K562 (cell line): Measurements from ENCODE around the gene CDH16. TPM values are rescaled to one million over a fixed set of nuclear protein-coding genes. Genes with fewer than 3 reads are reported as not detected.
A peak's percentile ranks its signal among the peaks of the same experiment; 100 is the strongest.

Source experiments
- ATAC-seq: fragments of 200-7000 bp; cut with Tn5 transposase; 3 replicates; pipeline ENCODE4 v1.9.1; 2020; ENCODE audit warnings: moderate library complexity
- BruUV-seq: library from RNA; stranded (reverse); fragments of 400-500 nt; replicated peaks from 2 replicates; lab custom pipeline; 2021; lab: Mats Ljungman, UMichigan
- CTCF ChIA-PET: fragments of 300-600 bp; formaldehyde crosslinking; extraction: SDS; loops from one replicate; lab custom pipeline; 2021; ENCODE audit warnings: low intra/inter-chr PET ratio; lab: Yijun Ruan, JAX
- POLR2A ChIA-PET: fragments of 300-600, 350-650 bp; sonication (Branson Sonifier 250); formaldehyde crosslinking; extraction: SDS; loops from one replicate; lab custom pipeline; 2021; ENCODE audit warnings: antibody characterized with exemption, inconsistent platforms; lab: Yijun Ruan, JAX
- DNase-seq, 4 experiments: peaks; one replicate each; pipeline versions ENCODE4 v3.0.0 to v3.0.0-alpha.2; 2011 to 2018; ENCODE audit warnings: low spot score in 3 of 4, mixed read lengths in 3 of 4; ENCODE audit errors: extremely low read depth in 1 of 4
- FAIRE-seq: peaks from 2 replicates; lab custom pipeline; 2011; peaks lifted over from hg19 to GRCh38; lab: Jason Lieb, UNC
- H2AFZ ChIP-seq: 2 replicates; pipeline ENCODE4 v1.6.0; 2011; ENCODE audit warnings: low read depth, low read length, control low read depth, inconsistent platforms
- H3K27ac ChIP-seq: fragments of 200-600 bp; 3 replicates; pipeline ENCODE4 v1.8.0; 2011; ENCODE audit warnings: low read depth, mild to moderate bottlenecking, control low read depth, inconsistent platforms, low read length, moderate library complexity, mixed read lengths; ENCODE audit errors: extremely low read depth
- H3K27me3 ChIP-seq, 2 experiments: fragments of 300-600 bp in 1 of 2; 2 replicates in 1 of 2; 3 replicates in 1 of 2; pipeline versions ENCODE4 v1.6.0 to v1.8.0; 2011; ENCODE audit warnings: inconsistent platforms in 2 of 2, low read length in 2 of 2, mild to moderate bottlenecking in 1 of 2, mixed read lengths in 1 of 2, moderate library complexity in 1 of 2; ENCODE audit not compliant: control insufficient read depth in 2 of 2, insufficient read depth in 2 of 2
- H3K36me3 ChIP-seq: fragments of 300-600 bp; 3 replicates; pipeline ENCODE4 v1.8.0; 2011; ENCODE audit warnings: mild to moderate bottlenecking, low read length, inconsistent platforms; ENCODE audit not compliant: control insufficient read depth, insufficient read depth
- H3K4me1 ChIP-seq, 2 experiments: fragments of 200-600 bp in 1 of 2; replicated peaks in 1 of 2; 2 replicates in 1 of 2; 3 replicates in 1 of 2; pipeline versions ENCODE4 v1.5.1 to v1.8.0; 2011; ENCODE audit warnings: inconsistent platforms in 2 of 2, low read length in 2 of 2, mild to moderate bottlenecking in 1 of 2, mixed read lengths in 1 of 2, moderate library complexity in 1 of 2; ENCODE audit not compliant: control insufficient read depth in 2 of 2, insufficient read depth in 2 of 2
- H3K4me2 ChIP-seq: 2 replicates; pipeline ENCODE4 v1.6.1; 2011; ENCODE audit warnings: low read length, control low read depth, inconsistent platforms, mixed read lengths; ENCODE audit not compliant: insufficient read depth
- H3K4me3 ChIP-seq: fragments of 200-600 bp; sonication (generic), shearing (Covaris generic); 2 replicates; pipeline ENCODE4 v1.5.1; 2016; ENCODE audit warnings: control low read depth, inconsistent platforms
- H3K79me2 ChIP-seq: fragments of 200-600 bp; 3 replicates; pipeline ENCODE4 v1.8.0; 2011; ENCODE audit warnings: low read length, inconsistent platforms; ENCODE audit not compliant: control insufficient read depth, insufficient read depth
- H3K9ac ChIP-seq, 2 experiments: 2 replicates each; pipeline versions ENCODE4 v1.6.0 to v1.6.1; 2011; ENCODE audit warnings: low read depth in 2 of 2, low read length in 2 of 2, control low read depth in 1 of 2, inconsistent platforms in 1 of 2, mild to moderate bottlenecking in 1 of 2, mixed read lengths in 1 of 2; ENCODE audit not compliant: insufficient read depth in 1 of 2
- H3K9me1 ChIP-seq: one replicate; pipeline ENCODE4 v1.6.0; 2011; ENCODE audit warnings: inconsistent platforms, mild to moderate bottlenecking, low read length, moderate library complexity; ENCODE audit not compliant: control insufficient read depth, insufficient read depth
- H3K9me3 ChIP-seq: replicated peaks from 2 replicates; pipeline ENCODE4 v1.5.1; 2011; ENCODE audit warnings: low read depth, low read length, inconsistent platforms; ENCODE audit not compliant: control insufficient read depth, insufficient read depth
- H4K20me1 ChIP-seq: replicated peaks from 2 replicates; pipeline ENCODE4 v1.6.1; 2011; ENCODE audit warnings: low read length, inconsistent platforms, mixed read lengths; ENCODE audit not compliant: control insufficient read depth, insufficient read depth
- CHD1 ChIP-seq: fragments of 200-600 bp; sonication (generic); IDR thresholded peaks from one replicate; pipeline ENCODE4 v1.6.1; 2012; ENCODE audit warnings: mild to moderate bottlenecking, moderate library complexity, low read length, inconsistent platforms
- GABPB1 ChIP-seq: sonication (generic); formaldehyde crosslinking; IDR thresholded peaks from 2 replicates; pipeline ENCODE4 v1.8.0; 2022; ENCODE audit warnings: mild to moderate bottlenecking, missing genetic modification reagents
- GATA2 ChIP-seq: sonication (generic); formaldehyde crosslinking; IDR thresholded peaks from 2 replicates; pipeline ENCODE4 v1.4.0; 2020; ENCODE audit warnings: mild to moderate bottlenecking, missing genetic modification reagents
- PTRF ChIP-seq: fragments of 450-650 bp; IDR thresholded peaks from 2 replicates; pipeline ENCODE4 v1.6.1; 2016; ENCODE audit warnings: mild to moderate bottlenecking, missing genetic modification characterization, missing compliant biosample characterization
- RFX1 ChIP-seq: fragments of 450-650 bp; IDR thresholded peaks from 2 replicates; pipeline ENCODE4 v1.6.1; 2016; ENCODE audit warnings: mild to moderate bottlenecking, moderate library complexity
- SUPT5H ChIP-seq: fragments of 450-650 bp; IDR thresholded peaks from 2 replicates; pipeline ENCODE4 v1.6.1; 2016
- ZC3H4 ChIP-seq: sonication (generic); formaldehyde crosslinking; IDR thresholded peaks from 2 replicates; pipeline ENCODE4 v1.9.0; 2021; ENCODE audit warnings: missing genetic modification reagents, borderline replicate concordance
- ZNF174 ChIP-seq: fragments of 250-450 bp; sonication (Bioruptor Pico); IDR thresholded peaks from 2 replicates; pipeline ENCODE4 v1.4.0; 2020; ENCODE audit warnings: mild to moderate bottlenecking
- ZNF175 ChIP-seq: fragments of 200-800 bp; sonication (Bioruptor generic); IDR thresholded peaks from 2 replicates; pipeline ENCODE4 v1.6.1; 2016; ENCODE audit warnings: low read depth, mild to moderate bottlenecking, missing genetic modification characterization, missing compliant biosample characterization
- ZNF785 ChIP-seq: fragments of 250-450 bp; sonication (Bioruptor Pico); IDR thresholded peaks from 2 replicates; pipeline ENCODE4 v1.4.0; 2020; ENCODE audit warnings: mild to moderate bottlenecking
- WGBS: fragments of 100-300 bp; shearing (Covaris generic); methylation state at CpG from one replicate; pipeline ENCODE4 v1.1.6; 2016; ENCODE audit warnings: low coverage, mixed read lengths; ENCODE audit not compliant: insufficient coverage; ENCODE audit errors: missing lambda C conversion rate; 5-methylcytosine and 5-hydroxymethylcytosine counted together
- in situ Hi-C: fragments of 300-500 bp; cut with MboI; formaldehyde crosslinking; loops from 4 replicates; pipeline ENCODE4 v1.15.0; 2018; ENCODE audit warnings: inconsistent platforms, mixed read lengths
- intact Hi-C: fragments of 100-400 bp; cut with micrococcal nuclease; formaldehyde crosslinking; loops from 2 replicates; pipeline ENCODE4 v1.14.2; 2022
- polyA plus RNA-seq, 8 experiments: library from polyadenylated mRNA; depleted of rRNA in 4 of 8; stranded (reverse) in 5 of 8; unstranded in 3 of 8; fragments of >200 nt; fragmentation: Nextera tagmentation in 2 of 8; fragmentation: Illumina TruSeq in 1 of 8; extraction: Ambion mirVana in 2 of 8; extraction: Trizol in 1 of 8; gene quantifications; 2 replicates each; pipeline versions ENCODE4 v1.2.1 to v1.2.3, GENCODE V29; 2011 to 2014; ENCODE audit warnings: inconsistent platforms in 1 of 8, missing spikeins in 1 of 8
- total RNA-seq, 7 experiments: library from RNA; depleted of rRNA in 6 of 7; stranded (reverse); fragments of >200 nt in 6 of 7; fragmentation: Illumina TruSeq in 2 of 7; extraction: Trizol in 2 of 7; gene quantifications; 2 replicates each; pipeline versions ENCODE4 v1.2.1 to v1.2.3, GENCODE V29; 2011 to 2021; ENCODE audit warnings: low replicate concordance in 1 of 7
- TF ChIP-seq, protein P1 (sequence below): sonication (generic); formaldehyde crosslinking; IDR thresholded peaks from 2 replicates; pipeline ENCODE4 v1.8.0; 2022; ENCODE audit warnings: mild to moderate bottlenecking, low read depth, missing genetic modification reagents
- TF ChIP-seq, protein P2 (sequence below): IDR thresholded peaks from 2 replicates; pipeline ENCODE4 v1.6.1; 2011; ENCODE audit warnings: borderline replicate concordance, low read depth, mild to moderate bottlenecking, moderate library complexity, low read length; ENCODE audit not compliant: insufficient read depth, poor library complexity, severe bottlenecking

The CDH16 gene
- total and polyA plus RNA-seq, 9 of the 15 experiments (the other 6 are each of a cell fraction or from before 2014, with no cell fraction given), result not detected

DNA sequence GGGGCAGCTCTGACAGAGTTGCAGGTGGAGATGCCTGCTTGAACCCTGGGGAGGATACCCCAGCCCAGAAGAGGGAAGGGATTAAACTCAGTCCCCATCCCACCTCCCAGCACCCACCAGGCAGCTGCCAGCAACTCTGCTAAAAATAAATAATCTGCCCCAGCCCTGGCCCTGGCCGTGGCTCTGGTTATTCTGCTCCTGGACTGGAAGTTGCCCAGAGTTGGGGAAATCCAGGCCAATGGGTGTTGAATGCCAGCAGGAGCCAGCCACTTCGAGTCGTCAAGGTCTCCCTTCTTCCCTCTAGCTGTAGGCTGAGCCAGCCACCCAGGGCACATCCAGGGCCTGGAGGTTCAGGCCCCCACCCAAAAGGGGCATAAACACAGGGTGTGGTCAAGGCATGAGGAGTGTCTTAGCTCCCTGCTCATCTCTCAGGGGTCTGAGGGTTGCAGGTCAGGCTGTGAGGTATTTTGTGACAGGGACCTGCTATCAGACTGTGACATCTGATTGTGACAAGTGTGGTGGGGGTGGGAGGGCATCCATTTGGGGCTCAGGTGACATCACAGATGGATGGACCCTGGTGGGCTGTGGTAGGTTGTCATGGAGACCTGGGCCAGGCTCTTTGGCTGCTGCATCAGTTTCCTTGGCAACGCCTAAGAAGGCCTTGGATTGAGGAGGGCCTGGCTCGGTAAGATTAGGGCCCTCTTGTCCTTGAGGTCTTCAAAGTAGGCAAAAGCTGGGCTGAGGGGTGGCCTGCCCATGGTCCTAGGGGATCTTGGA is 7.7 kb upstream of the CDH16 start:
- POLR2A ChIA-PET, result interaction anchor here (0.9 to 3.0 kb wide), 3 partner anchors 16 to 36 kb away, joined by 3 to 10 read pairs (median 3); no protein-coding TSS in a partner anchor
- Histone ChIP-seq H2AFZ (no peak overlapping the region), H3K79me2 (no peaks in the 10 kb centered on the region), H3K4me3 (no peak overlapping the region), H4K20me1 (no peaks in the 10 kb centered on the region; the same call in 1 of the 2 replicates), H3K27me3 (peaks cover 4 to 34% of the 10 kb centered on the region in 2 experiments; a peak in 2 of 5 replicates), H3K9me3 (no peaks in the 10 kb centered on the region), H3K4me2 (no peak overlapping the region), H3K9ac (peak overlapping the region in 1 of 2 experiments; percentile 13; a peak in 1 of 4 replicates), H3K9me1 (no peaks in the 10 kb centered on the region), H3K4me1 (peaks cover 0 to 31% of the 10 kb centered on the region in 2 experiments; a peak in 3 of 5 replicates), H3K27ac (no peak overlapping the region), H3K36me3 (peaks cover 1% of the 10 kb centered on the region; the same call in 1 of the 3 replicates)
- in situ Hi-C loops, result no loop called here
- FAIRE-seq (no peak), ATAC-seq (no peak), DNase-seq (no peak)
- intact Hi-C loops, result loop anchor here (5.0 kb wide), 1 partner anchor 519 kb away; no protein-coding TSS in a partner anchor
- BruUV-seq, result no TSS peak
- 37% methylated on average over 5 of the region's 5 CpGs for WGBS
- CTCF ChIA-PET, result interaction anchor here (0.5 to 3.6 kb wide), 2 partner anchors 28 to 30 kb away, joined by 3 to 41 read pairs; no protein-coding TSS in a partner anchor
- TF ChIP-seq ZNF175 (CRISPR knock-in tag) (no peak), CHD1 (no peak), ZNF174 (CRISPR knock-in tag) (no peak), SUPT5H (no peak), RFX1 (peak; percentile 83), GATA2 (CRISPR knock-in tag) (no peak), GABPB1 (CRISPR knock-in tag) (no peak), PTRF (tag) (no peak), ZC3H4 (CRISPR knock-in tag) (0 out of 2 replicates have a peak, but pooled peaks have one; percentile 37), ZNF785 (CRISPR knock-in tag) (no peak)
- TF ChIP-seq, protein P1, sequence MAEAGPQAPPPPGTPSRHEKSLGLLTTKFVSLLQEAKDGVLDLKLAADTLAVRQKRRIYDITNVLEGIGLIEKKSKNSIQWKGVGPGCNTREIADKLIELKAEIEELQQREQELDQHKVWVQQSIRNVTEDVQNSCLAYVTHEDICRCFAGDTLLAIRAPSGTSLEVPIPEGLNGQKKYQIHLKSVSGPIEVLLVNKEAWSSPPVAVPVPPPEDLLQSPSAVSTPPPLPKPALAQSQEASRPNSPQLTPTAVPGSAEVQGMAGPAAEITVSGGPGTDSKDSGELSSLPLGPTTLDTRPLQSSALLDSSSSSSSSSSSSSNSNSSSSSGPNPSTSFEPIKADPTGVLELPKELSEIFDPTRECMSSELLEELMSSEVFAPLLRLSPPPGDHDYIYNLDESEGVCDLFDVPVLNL (CRISPR knock-in tag), result no peak
- TF ChIP-seq, protein P2, sequence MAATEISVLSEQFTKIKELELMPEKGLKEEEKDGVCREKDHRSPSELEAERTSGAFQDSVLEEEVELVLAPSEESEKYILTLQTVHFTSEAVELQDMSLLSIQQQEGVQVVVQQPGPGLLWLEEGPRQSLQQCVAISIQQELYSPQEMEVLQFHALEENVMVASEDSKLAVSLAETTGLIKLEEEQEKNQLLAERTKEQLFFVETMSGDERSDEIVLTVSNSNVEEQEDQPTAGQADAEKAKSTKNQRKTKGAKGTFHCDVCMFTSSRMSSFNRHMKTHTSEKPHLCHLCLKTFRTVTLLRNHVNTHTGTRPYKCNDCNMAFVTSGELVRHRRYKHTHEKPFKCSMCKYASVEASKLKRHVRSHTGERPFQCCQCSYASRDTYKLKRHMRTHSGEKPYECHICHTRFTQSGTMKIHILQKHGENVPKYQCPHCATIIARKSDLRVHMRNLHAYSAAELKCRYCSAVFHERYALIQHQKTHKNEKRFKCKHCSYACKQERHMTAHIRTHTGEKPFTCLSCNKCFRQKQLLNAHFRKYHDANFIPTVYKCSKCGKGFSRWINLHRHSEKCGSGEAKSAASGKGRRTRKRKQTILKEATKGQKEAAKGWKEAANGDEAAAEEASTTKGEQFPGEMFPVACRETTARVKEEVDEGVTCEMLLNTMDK, result no peak
